GM21360 (cell line): Measurements from ENCODE around the gene POLE2.
A peak's percentile ranks its signal among the peaks of the same experiment; 100 is the strongest.
"Not testable (repeated sequence)": the region's sequence is repeated elsewhere in the genome, so short reads cannot be mapped to it uniquely, and the experiment has no call there.

Source experiments
- ATAC-seq: cut with Tn5 transposase; IDR thresholded peaks from one replicate; pipeline ENCODE4 v1.9.1; 2021; ENCODE audit warnings: mild to moderate bottlenecking, moderate library complexity; ENCODE audit not compliant: unreplicated experiment

Gene POLE2

GRCh38 chr14:49687942-49688700 lies at the start of gene POLE2:
Gene POLE2, minus strand, starts transcription at chr14:49688214. Its CDS starts 11 bp downstream, at chr14:49688203.
- peak; percentile 85 for ATAC-seq

GRCh38 chr14:49735669-49736068 lies 47.7 kb upstream of the POLE2 start:
- ATAC-seq = not testable (repeated sequence)

- ATAC-seq = no peak
Measured at GRCh38 chr14:49733836-49734235, 45.8 kb upstream of the POLE2 start.

GRCh38 chr14:49732896-49733295 lies 44.9 kb upstream of the POLE2 start:
- ATAC-seq = no peak

GRCh38 chr14:49727171-49727570 lies 39.2 kb upstream of the POLE2 start:
- ATAC-seq = no peak

GRCh38 chr14:49721733-49722435 lies 33.9 kb upstream of the POLE2 start:
- not testable (repeated sequence) for ATAC-seq

GRCh38 chr14:49720744-49721143 lies 32.7 kb upstream of the POLE2 start:
- no peak for ATAC-seq

- not testable (repeated sequence) for ATAC-seq
Measured at GRCh38 chr14:49710993-49711392, 23.0 kb upstream of the POLE2 start.

- not testable (repeated sequence) for ATAC-seq
Measured at GRCh38 chr14:49704471-49704870, 16.5 kb upstream of the POLE2 start.

- ATAC-seq = no peak
Measured at GRCh38 chr14:49703965-49704364, 16.0 kb upstream of the POLE2 start.

GRCh38 chr14:49702725-49703124 lies 14.7 kb upstream of the POLE2 start:
- no peak for ATAC-seq

GRCh38 chr14:49693735-49694124 lies 5.7 kb upstream of the POLE2 start:
- not testable (repeated sequence) for ATAC-seq

- peak; percentile 40 for ATAC-seq
Measured at GRCh38 chr14:49692811-49693734, 5.1 kb upstream of the POLE2 start, which contains the start of gene KLHDC1. Gene KLHDC1, plus strand, starts transcription at chr14:49693120. Its CDS starts 75 bp downstream, at chr14:49693195.

- ATAC-seq = no peak
Measured at GRCh38 chr14:49692193-49692757, 4.3 kb upstream of the POLE2 start.

GRCh38 chr14:49691031-49691430 lies 3.0 kb upstream of the POLE2 start:
- no peak for ATAC-seq

GRCh38 chr14:49688701-49689030 lies 652 bp upstream of the POLE2 start:
- no peak for ATAC-seq

- no peak for ATAC-seq
Measured at GRCh38 chr14:49686425-49686824, 1.6 kb downstream of the POLE2 start.

- no peak for ATAC-seq
Measured at GRCh38 chr14:49679271-49679670, 8.7 kb downstream of the POLE2 start.

- no peak for ATAC-seq
Measured at GRCh38 chr14:49677643-49678042, 10.4 kb downstream of the POLE2 start.

- no peak for ATAC-seq
Measured at GRCh38 chr14:49673586-49673985, 14.4 kb downstream of the POLE2 start.

GRCh38 chr14:49670475-49670874 lies 17.5 kb downstream of the POLE2 start:
- ATAC-seq = no peak
